Measurements from ENCODE around the gene SBF2. TPM values are rescaled to one million over a fixed set of nuclear protein-coding genes. Genes with fewer than 3 reads are reported as not detected.
A peak's percentile ranks its signal among the peaks of the same experiment; 100 is the strongest.

SBF2 gene
- total RNA-seq, 1 donor: 61.2 TPM

- Histone ChIP-seq H3K4me3 (ENCODE audit: insufficient read depth, low read length) (no peak overlapping the region), H4K20me1 (ENCODE audit: insufficient read depth, low read length) (peaks cover 6% of the 10 kb centered on the region), H3K27me3 (ENCODE audit: insufficient read depth, low read length) (no peaks in the 10 kb centered on the region), H3K9me3 (ENCODE audit: low read depth, low read length) (no peaks in the 10 kb centered on the region), H3K27ac (ENCODE audit: low read depth, low read length) (no peak overlapping the region), H3K4me1 (ENCODE audit: insufficient read depth, low read length) (peaks cover 18% of the 10 kb centered on the region), H3K4me2 (ENCODE audit: insufficient read depth, low read length) (no peak overlapping the region), H3K79me2 (ENCODE audit: insufficient read depth, low read length) (peaks cover 44% of the 10 kb centered on the region), H3K36me3 (ENCODE audit: insufficient read depth, low read length) (no peaks in the 10 kb centered on the region), H2AFZ (ENCODE audit: low read length) (no peak overlapping the region)
- no peak for DNase-seq (ENCODE audit: insufficient read length, low spot score, missing footprints)
- TF ChIP-seq, protein P1, sequence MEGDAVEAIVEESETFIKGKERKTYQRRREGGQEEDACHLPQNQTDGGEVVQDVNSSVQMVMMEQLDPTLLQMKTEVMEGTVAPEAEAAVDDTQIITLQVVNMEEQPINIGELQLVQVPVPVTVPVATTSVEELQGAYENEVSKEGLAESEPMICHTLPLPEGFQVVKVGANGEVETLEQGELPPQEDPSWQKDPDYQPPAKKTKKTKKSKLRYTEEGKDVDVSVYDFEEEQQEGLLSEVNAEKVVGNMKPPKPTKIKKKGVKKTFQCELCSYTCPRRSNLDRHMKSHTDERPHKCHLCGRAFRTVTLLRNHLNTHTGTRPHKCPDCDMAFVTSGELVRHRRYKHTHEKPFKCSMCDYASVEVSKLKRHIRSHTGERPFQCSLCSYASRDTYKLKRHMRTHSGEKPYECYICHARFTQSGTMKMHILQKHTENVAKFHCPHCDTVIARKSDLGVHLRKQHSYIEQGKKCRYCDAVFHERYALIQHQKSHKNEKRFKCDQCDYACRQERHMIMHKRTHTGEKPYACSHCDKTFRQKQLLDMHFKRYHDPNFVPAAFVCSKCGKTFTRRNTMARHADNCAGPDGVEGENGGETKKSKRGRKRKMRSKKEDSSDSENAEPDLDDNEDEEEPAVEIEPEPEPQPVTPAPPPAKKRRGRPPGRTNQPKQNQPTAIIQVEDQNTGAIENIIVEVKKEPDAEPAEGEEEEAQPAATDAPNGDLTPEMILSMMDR (IDR thresholded peaks at IDR 0.05; ENCODE audit: extremely low read depth, low read depth, low read length): no peak
Measured at GRCh38 chr11:10274726-10275125, 19.3 kb downstream of the SBF2 start.

GRCh38 chr11:10273738-10274137 is 20.3 kb downstream of the SBF2 start:
- no peak for DNase-seq (ENCODE audit: insufficient read length, low spot score, missing footprints)
- no peaks in the 10 kb centered on the region for H3K36me3 ChIP-seq (ENCODE audit: insufficient read depth, low read length)
- peaks cover 14% of the 10 kb centered on the region for H4K20me1 ChIP-seq (ENCODE audit: insufficient read depth, low read length)
- TF ChIP-seq, protein P1 (IDR thresholded peaks at IDR 0.05; ENCODE audit: extremely low read depth, low read depth, low read length): no peak
- no peaks in the 10 kb centered on the region for H3K27me3 ChIP-seq (ENCODE audit: insufficient read depth, low read length)
- H3K4me2 ChIP-seq (ENCODE audit: insufficient read depth, low read length): no peak overlapping the region
- H2AFZ ChIP-seq (ENCODE audit: low read length): no peak overlapping the region
- H3K9me3 ChIP-seq (ENCODE audit: low read depth, low read length): no peaks in the 10 kb centered on the region
- peaks cover 27% of the 10 kb centered on the region for H3K4me1 ChIP-seq (ENCODE audit: insufficient read depth, low read length)
- no peak overlapping the region for H3K27ac ChIP-seq (ENCODE audit: low read depth, low read length)
- no peak overlapping the region for H3K4me3 ChIP-seq (ENCODE audit: insufficient read depth, low read length)
- H3K79me2 ChIP-seq (ENCODE audit: insufficient read depth, low read length): peaks cover 48% of the 10 kb centered on the region

GRCh38 chr11:10272132-10272531 is 21.9 kb downstream of the SBF2 start:
- no peak overlapping the region for H3K4me2 ChIP-seq (ENCODE audit: insufficient read depth, low read length)
- H4K20me1 ChIP-seq (ENCODE audit: insufficient read depth, low read length): peaks cover 16% of the 10 kb centered on the region
- DNase-seq (ENCODE audit: insufficient read length, low spot score, missing footprints): no peak

DNA sequence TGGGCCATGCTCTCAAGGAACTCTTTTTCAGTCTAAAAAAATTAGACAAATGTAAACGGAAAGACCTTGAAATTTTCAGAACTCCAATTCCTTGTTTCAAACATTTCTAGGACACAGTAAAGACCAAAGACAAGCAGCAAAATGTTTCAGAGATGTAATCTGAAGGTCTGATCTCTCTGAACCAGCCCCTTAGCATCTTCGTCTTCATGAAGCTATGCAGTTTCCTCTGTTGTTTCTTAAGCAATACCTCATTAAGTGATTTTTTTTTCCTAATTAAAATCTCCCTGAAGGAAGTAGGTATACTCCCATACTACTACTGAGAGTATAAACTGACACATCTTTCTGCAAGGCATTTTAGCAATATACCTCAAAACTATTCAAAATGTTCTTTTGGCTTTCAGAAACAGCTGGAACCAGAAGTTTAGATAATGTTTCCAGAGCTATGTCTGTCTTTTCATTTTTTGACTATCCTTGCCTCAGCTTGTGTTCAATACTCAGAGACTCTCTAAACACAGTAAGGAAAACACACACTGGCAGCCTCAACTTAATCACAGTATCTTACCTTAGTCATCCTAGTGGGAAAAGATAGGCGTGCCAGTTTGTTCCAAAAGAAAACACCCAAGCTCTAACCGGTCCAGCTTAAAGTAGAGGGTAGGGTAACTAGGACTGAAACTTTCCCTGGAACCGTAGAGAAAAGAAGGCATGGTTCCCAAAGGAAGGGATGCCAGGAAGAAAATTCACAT is 25.1 kb downstream of the SBF2 start:
- no peak overlapping the region for H2AFZ ChIP-seq (ENCODE audit: low read length)
- peaks cover 14% of the 10 kb centered on the region for H4K20me1 ChIP-seq (ENCODE audit: insufficient read depth, low read length)
- H3K27me3 ChIP-seq (ENCODE audit: insufficient read depth, low read length): no peaks in the 10 kb centered on the region
- H3K9me3 ChIP-seq (ENCODE audit: low read depth, low read length): no peaks in the 10 kb centered on the region
- DNase-seq (ENCODE audit: insufficient read length, low spot score, missing footprints): peak; percentile 76
- H3K4me1 ChIP-seq (ENCODE audit: insufficient read depth, low read length): peaks cover 32% of the 10 kb centered on the region
- peaks cover 59% of the 10 kb centered on the region for H3K79me2 ChIP-seq (ENCODE audit: insufficient read depth, low read length)
- H3K4me2 ChIP-seq (ENCODE audit: insufficient read depth, low read length): no peak overlapping the region
- no peaks in the 10 kb centered on the region for H3K36me3 ChIP-seq (ENCODE audit: insufficient read depth, low read length)
- TF ChIP-seq, protein P1 (IDR thresholded peaks at IDR 0.05; ENCODE audit: extremely low read depth, low read depth, low read length): no peak
- no peak overlapping the region for H3K4me3 ChIP-seq (ENCODE audit: insufficient read depth, low read length)
- H3K27ac ChIP-seq (ENCODE audit: low read depth, low read length): no peak overlapping the region

More at GRCh38 chr11:10272132-10272531, 21.9 kb downstream of the SBF2 start:
- peaks cover 52% of the 10 kb centered on the region for H3K79me2 ChIP-seq (ENCODE audit: insufficient read depth, low read length)
- peaks cover 34% of the 10 kb centered on the region for H3K4me1 ChIP-seq (ENCODE audit: insufficient read depth, low read length)
- TF ChIP-seq, protein P1 (IDR thresholded peaks at IDR 0.05; ENCODE audit: extremely low read depth, low read depth, low read length): no peak
- H2AFZ ChIP-seq (ENCODE audit: low read length): no peak overlapping the region
- H3K4me3 ChIP-seq (ENCODE audit: insufficient read depth, low read length): no peak overlapping the region
- H3K27ac ChIP-seq (ENCODE audit: low read depth, low read length): no peak overlapping the region
- no peaks in the 10 kb centered on the region for H3K36me3 ChIP-seq (ENCODE audit: insufficient read depth, low read length)
- no peaks in the 10 kb centered on the region for H3K9me3 ChIP-seq (ENCODE audit: low read depth, low read length)
- H3K27me3 ChIP-seq (ENCODE audit: insufficient read depth, low read length): no peaks in the 10 kb centered on the region

All from osteoblast (primary cell).